HepG2 (cell line): Measurements from ENCODE around the gene STUM. TPM values are rescaled to one million over a fixed set of nuclear protein-coding genes. Genes with fewer than 3 reads are reported as not detected.

ENCODE experiments used
- ELF3 ChIP-seq: IDR thresholded peaks from 2 replicates; pipeline ENCODE4 v1.6.1; 2016; ENCODE audit warnings: missing genetic modification reagents, missing compliant biosample characterization
- MAX ChIP-seq: IDR thresholded peaks from 2 replicates; pipeline ENCODE4 v1.6.1; 2012; ENCODE audit warnings: inconsistent platforms
- MBD4 ChIP-seq: IDR thresholded peaks from 2 replicates; pipeline ENCODE4 v1.6.1; 2012; ENCODE audit warnings: low read length, inconsistent platforms, borderline replicate concordance
- TOE1 ChIP-seq: sonication (generic); formaldehyde crosslinking; IDR thresholded peaks from 2 replicates; pipeline ENCODE4 v1.4.0; 2020; ENCODE audit warnings: mild to moderate bottlenecking, missing genetic modification reagents
- ZBTB20 ChIP-seq: sonication (generic); formaldehyde crosslinking; IDR thresholded peaks from 2 replicates; pipeline ENCODE4 v1.8.1; 2023; ENCODE audit warnings: missing genetic modification reagents, low read depth, mild to moderate bottlenecking, borderline replicate concordance
- polyA plus RNA-seq, 8 experiments: library from polyadenylated mRNA; depleted of rRNA in 3 of 8; stranded (reverse) in 7 of 8; unstranded in 1 of 8; fragments of >200 nt; fragmentation: Illumina TruSeq in 4 of 8; extraction: Trizol in 4 of 8; gene quantifications; 2 replicates each; pipeline versions ENCODE4 v1.2.1 to v1.2.3, GENCODE V29; 2011 to 2016; ENCODE audit warnings: low read depth in 4 of 8, missing spikeins in 1 of 8, mixed read lengths in 1 of 8; ENCODE audit not compliant: insufficient read depth in 1 of 8
- total RNA-seq, 5 experiments: library from RNA; depleted of rRNA; stranded (reverse); fragments of >200 nt; fragmentation: Illumina TruSeq; extraction: Trizol; gene quantifications; 2 replicates each; pipeline ENCODE4 v1.2.3, GENCODE V29; 2016; ENCODE audit warnings: low read depth in 1 of 5
- TF ChIP-seq, protein P1 (sequence below): sonication (generic); formaldehyde crosslinking; IDR thresholded peaks from one replicate; pipeline ENCODE4 v1.5.1; 2020; ENCODE audit warnings: mild to moderate bottlenecking, missing genetic modification reagents; ENCODE audit errors: not compliant biosample characterization

The STUM gene
- total and polyA plus RNA-seq, 2 of the 13 experiments (the other 11 are each of a cell fraction or from before 2014, with no cell fraction given), result not detected

GRCh38 chr1:226649780-226650179 lies 101.2 kb downstream of the STUM start (continued):
- TF ChIP-seq ZBTB20 (CRISPR knock-in tag) (no peak), MBD4 (no peak), ELF3 (CRISPR knock-in tag) (no peak), MAX (no peak), TOE1 (CRISPR knock-in tag) (no peak)
- TF ChIP-seq, protein P1, sequence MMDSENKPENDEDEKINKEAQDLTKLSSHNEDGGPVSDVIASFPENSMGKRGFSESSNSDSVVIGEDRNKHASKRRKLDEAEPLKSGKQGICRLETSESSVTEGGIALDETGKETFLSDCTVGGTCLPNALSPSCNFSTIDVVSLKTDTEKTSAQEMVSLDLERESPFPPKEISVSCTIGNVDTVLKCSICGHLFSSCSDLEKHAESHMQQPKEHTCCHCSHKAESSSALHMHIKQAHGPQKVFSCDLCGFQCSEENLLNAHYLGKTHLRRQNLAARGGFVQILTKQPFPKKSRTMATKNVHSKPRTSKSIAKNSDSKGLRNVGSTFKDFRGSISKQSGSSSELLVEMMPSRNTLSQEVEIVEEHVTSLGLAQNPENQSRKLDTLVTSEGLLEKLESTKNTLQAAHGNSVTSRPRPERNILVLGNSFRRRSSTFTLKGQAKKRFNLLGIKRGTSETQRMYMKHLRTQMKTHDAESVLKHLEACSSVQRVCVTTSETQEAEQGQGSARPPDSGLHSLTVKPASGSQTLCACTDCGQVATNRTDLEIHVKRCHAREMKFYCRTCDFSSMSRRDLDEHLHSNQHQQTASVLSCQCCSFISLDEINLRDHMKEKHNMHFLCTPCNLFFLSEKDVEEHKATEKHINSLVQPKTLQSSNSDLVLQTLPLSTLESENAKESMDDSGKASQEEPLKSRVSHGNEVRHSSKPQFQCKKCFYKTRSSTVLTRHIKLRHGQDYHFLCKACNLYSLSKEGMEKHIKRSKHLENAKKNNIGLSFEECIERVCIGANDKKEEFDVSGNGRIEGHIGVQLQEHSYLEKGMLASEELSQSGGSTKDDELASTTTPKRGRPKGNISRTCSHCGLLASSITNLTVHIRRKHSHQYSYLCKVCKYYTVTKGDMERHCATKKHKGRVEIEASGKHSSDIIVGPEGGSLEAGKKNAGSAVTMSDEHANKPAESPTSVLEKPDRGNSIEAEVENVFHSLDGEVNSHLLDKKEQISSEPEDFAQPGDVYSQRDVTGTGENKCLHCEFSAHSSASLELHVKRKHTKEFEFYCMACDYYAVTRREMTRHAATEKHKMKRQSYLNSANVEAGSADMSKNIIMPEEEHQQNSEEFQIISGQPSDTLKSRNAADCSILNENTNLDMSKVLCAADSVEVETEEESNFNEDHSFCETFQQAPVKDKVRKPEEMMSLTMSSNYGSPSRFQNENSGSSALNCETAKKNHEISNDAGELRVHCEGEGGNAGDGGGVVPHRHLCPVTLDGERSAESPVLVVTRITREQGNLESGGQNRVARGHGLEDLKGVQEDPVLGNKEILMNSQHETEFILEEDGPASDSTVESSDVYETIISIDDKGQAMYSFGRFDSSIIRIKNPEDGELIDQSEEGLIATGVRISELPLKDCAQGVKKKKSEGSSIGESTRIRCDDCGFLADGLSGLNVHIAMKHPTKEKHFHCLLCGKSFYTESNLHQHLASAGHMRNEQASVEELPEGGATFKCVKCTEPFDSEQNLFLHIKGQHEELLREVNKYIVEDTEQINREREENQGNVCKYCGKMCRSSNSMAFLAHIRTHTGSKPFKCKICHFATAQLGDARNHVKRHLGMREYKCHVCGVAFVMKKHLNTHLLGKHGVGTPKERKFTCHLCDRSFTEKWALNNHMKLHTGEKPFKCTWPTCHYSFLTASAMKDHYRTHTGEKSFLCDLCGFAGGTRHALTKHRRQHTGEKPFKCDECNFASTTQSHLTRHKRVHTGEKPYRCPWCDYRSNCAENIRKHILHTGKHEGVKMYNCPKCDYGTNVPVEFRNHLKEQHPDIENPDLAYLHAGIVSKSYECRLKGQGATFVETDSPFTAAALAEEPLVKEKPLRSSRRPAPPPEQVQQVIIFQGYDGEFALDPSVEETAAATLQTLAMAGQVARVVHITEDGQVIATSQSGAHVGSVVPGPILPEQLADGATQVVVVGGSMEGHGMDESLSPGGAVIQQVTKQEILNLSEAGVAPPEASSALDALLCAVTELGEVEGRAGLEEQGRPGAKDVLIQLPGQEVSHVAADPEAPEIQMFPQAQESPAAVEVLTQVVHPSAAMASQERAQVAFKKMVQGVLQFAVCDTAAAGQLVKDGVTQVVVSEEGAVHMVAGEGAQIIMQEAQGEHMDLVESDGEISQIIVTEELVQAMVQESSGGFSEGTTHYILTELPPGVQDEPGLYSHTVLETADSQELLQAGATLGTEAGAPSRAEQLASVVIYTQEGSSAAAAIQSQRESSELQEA (CRISPR knock-in tag), result no peak
